Heart right ventricle (tissue), 16 donors: ENCODE data around the gene BBC3. TPM values are rescaled to one million over a fixed set of nuclear protein-coding genes. Genes with fewer than 3 reads are reported as not detected.

Experiments
- ATAC-seq, 8 donors: fragments of 200-7000 bp; cut with Tn5 transposase; one replicate each; pipeline ENCODE4 v1.9.1; 2020; ENCODE audit warnings: mild to moderate bottlenecking in 8 of 8, moderate library complexity in 8 of 8, moderate number of reproducible peaks in 1 of 8
- DNase-seq, 2 donors: peaks; one replicate each; pipeline ENCODE4 v3.0.0-alpha.2; 2020
- H3K27ac ChIP-seq, 10 donors: fragments of 200-600 bp; sonication (generic) in 2 of 10; one replicate each; pipeline versions ENCODE4 v1.5.0 to v1.8.0; 2020 to 2022; ENCODE audit warnings: mild to moderate bottlenecking in 3 of 10
- H3K27me3 ChIP-seq, 7 donors: fragments of 200-600 bp; one replicate each; pipeline ENCODE4 v1.8.0; 2021 to 2022; ENCODE audit warnings: mild to moderate bottlenecking in 2 of 7
- H3K36me3 ChIP-seq, 9 donors: fragments of 200-600 bp; sonication (generic) in 1 of 9; one replicate each; pipeline versions ENCODE4 v1.5.0 to v1.8.0; 2020 to 2022; ENCODE audit warnings: mild to moderate bottlenecking in 2 of 9
- H3K4me1 ChIP-seq, 9 donors: fragments of 200-600 bp; sonication (generic) in 1 of 9; one replicate each; pipeline versions ENCODE4 v1.5.0 to v1.8.0; 2020 to 2022; ENCODE audit warnings: mild to moderate bottlenecking in 4 of 9
- H3K4me3 ChIP-seq, 10 donors: fragments of 200-600 bp; sonication (generic) in 2 of 10; one replicate each; pipeline versions ENCODE4 v1.5.0 to v1.8.0; 2020 to 2022; ENCODE audit warnings: mild to moderate bottlenecking in 7 of 10, moderate library complexity in 2 of 10
- H3K9me3 ChIP-seq, 11 donors: fragments of 200-600 bp in 10 of 11; sonication (generic) in 2 of 11; one replicate each; pipeline versions ENCODE4 v1.5.0 to v1.8.0; 2013 to 2022; ENCODE audit warnings: mild to moderate bottlenecking in 2 of 11, control low read depth in 1 of 11, moderate library complexity in 1 of 11
- WGBS, 2 donors: extraction: QIAGEN DNeasy Blood & Tissue Kit; methylation state at CpG; one replicate each; pipeline ENCODE4 v1.1.7; 2013; ENCODE audit warnings: inconsistent platforms in 1 of 2; 5-methylcytosine and 5-hydroxymethylcytosine counted together
- intact Hi-C, 10 donors: fragments of 100-400 bp; cut with DNase I; formaldehyde crosslinking; loops; one replicate each; pipeline versions ENCODE4 v1.11.1 to v1.14.2; 2022
- polyA plus RNA-seq, 2 donors: library from polyadenylated mRNA; stranded (reverse); fragments of 200-250 nt; gene quantifications; one replicate each; pipeline ENCODE4 v1.2.3, GENCODE V29; 2013
- total RNA-seq, 10 donors: library from RNA; stranded (reverse); fragmentation: NEBNext Ultra II Directional in 3 of 10; extraction: Animal tissue kit (Norgen Biotek cat#: 25700) in 3 of 10; gene quantifications; one replicate each; pipeline versions ENCODE4 v1.2.1 to v1.2.4, GENCODE V29; 2021 to 2023
- TF ChIP-seq, protein P1 (sequence below), 9 donors: fragments of 200-600 bp; sonication (generic) in 2 of 9; IDR thresholded peaks; one replicate each; pipeline versions ENCODE4 v1.5.0 to v1.8.0; 2021 to 2022; ENCODE audit warnings: antibody characterized with exemption in 9 of 9, mild to moderate bottlenecking in 5 of 9, moderate library complexity in 1 of 9
- donor health status: Arrhythmogenic right ventricular cardiomyopathy.
- donor health status: ischemic (EF 13 %, LVEDD 7.1; RV severe dilation, severe dysfunction).
- donor health status: healthy with polysubstance abuse.
- donor health status: DM: no; HTN: yes; CAD: no.
- donor health status: DM: no; HTN: no; CAD: no.
- donor health status: ischemic (EF 25% LVEDD 6.9; RV normal size, moderate dysfunction).
- donor health status: ischemic (EF 25% LVEDD 5.7; RV mildly dilated, moderate dysfunction).
- donor health status: healthy.
- donor health status: DM: yes; HTN: yes; CAD: no.
- donor health status: Ischemic cardiomyopathy.
- donor health status: ischemic (EF 35%, LVEDD 5.7; RV mildly dilated, moderate dysfunction).
- donor health status: nonischemic (EF 11% LVEDD 7.7; RV severe dilation, severe dysfunction).
- donor health status: DM: yes; HTN: yes; CAD: no.
- donor health status: PGD.
- donor health status: ischemic (EF 29% LVEDD 5.4; RV normal size, mild dysfunction).
- donor health status: nonischemic (EF 23%, LVEDD 6.1; RV moderate dilation, normal function).

BBC3 gene
- total and polyA plus RNA-seq, 12 donors: 2.4 to 6.0 (median 3.6) TPM

DNA sequence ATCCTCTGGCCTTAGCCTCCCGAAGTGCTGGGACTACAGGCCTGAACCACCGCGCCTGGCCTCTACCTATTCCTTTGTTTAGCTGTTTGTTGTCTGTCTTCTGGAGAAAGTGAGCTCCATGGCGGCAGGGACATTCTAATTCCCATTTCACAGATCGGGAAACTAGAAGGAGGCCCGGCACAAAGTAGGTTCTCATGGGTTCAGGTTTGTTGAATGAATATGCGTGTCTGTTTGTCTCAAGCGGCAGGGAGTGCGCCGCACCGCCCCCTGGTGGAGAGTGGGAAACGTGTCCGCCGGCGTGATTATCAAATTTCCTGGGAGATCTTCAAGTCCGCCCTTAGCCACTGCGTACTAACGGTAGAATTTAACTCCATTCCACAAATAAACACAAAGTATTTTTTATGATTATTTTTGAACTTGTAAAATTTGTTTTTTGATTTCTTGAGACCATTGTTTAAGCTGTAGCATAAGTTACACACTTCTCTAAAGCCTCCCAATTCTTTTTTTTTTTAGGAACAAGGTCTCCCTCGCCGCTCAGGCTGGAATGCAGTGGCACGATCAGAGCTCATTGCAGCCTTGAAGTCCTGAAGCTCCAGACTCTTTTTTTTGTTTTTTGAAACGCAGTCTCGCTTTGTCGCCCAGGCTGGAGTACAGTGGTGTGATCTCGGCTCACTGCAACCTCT is 16.4 kb upstream of the BBC3 start:
- Histone ChIP-seq H3K9me3 (no peaks in the 10 kb centered on the region), H3K4me1 (peaks cover 3 to 31% (median 18%) of the 10 kb centered on the region in 9 donors), H3K4me3 (no peak overlapping the region), H3K27me3 (peaks cover 0 to 5% (median 0%) of the 10 kb centered on the region in 7 donors), H3K27ac (no peak overlapping the region), H3K36me3 (no peaks in the 10 kb centered on the region)
- TF ChIP-seq, protein P1, sequence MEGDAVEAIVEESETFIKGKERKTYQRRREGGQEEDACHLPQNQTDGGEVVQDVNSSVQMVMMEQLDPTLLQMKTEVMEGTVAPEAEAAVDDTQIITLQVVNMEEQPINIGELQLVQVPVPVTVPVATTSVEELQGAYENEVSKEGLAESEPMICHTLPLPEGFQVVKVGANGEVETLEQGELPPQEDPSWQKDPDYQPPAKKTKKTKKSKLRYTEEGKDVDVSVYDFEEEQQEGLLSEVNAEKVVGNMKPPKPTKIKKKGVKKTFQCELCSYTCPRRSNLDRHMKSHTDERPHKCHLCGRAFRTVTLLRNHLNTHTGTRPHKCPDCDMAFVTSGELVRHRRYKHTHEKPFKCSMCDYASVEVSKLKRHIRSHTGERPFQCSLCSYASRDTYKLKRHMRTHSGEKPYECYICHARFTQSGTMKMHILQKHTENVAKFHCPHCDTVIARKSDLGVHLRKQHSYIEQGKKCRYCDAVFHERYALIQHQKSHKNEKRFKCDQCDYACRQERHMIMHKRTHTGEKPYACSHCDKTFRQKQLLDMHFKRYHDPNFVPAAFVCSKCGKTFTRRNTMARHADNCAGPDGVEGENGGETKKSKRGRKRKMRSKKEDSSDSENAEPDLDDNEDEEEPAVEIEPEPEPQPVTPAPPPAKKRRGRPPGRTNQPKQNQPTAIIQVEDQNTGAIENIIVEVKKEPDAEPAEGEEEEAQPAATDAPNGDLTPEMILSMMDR (IDR thresholded peaks at IDR 0.05): peak; percentile 91 to 96 (median 93)
- peak; percentile 79 to 83 for DNase-seq
- intact Hi-C loops: loop anchor here in 5 of 10 donors (1.0 to 10.0 kb wide), 8 partner anchors 35 to 1600 kb away; no protein-coding TSS in a partner anchor
- ATAC-seq: peak in 1 of 8 donors; percentile 26
- 31% methylated on average over 25 of the region's 25 CpGs for WGBS, 2 donors

DNA sequence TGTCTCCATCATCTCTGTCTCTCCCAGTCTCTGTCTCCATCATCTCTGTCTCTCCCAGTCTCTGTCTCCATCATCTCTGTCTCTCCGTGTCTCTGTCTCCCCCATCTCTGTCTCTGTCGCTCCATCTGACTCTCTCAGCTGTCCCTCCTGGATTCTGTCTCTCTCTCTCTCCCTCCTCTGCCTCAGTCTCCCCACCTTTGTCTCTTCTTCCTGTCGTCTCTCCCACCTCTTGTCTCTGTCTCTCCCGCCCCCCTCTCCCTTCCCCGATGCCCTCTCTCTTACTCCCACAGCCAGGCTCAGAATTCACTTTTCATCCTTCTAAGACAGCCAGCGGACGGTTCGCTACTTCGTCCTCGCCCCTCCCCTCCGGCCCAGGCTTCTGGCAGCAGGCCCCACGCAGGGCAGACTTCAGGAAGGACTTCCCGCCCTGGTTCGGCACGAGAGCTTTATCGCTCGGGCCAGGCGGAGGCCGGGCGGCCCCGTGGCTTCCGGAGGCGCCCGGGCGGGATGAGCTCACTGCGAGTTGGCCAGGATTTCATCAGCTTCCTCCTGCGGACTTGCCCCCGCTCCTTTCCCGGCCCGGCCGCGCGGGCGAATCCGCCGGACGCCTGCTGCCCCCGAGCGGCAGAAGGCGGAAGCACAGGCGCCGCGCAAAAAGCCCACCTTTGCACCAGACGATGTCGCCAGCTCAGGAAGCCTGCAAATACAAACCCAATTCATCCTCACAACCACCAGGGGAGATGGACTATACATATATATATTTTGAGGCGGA is 13.0 kb upstream of the BBC3 start:
- H3K36me3 ChIP-seq: no peaks in the 10 kb centered on the region
- TF ChIP-seq, protein P1 (IDR thresholded peaks at IDR 0.05): peak; percentile 98 to 100 (median 99)
- ATAC-seq (peak; percentile 92 to 96 (median 94)), DNase-seq (peak; percentile 91 to 94)
- peaks cover 3 to 54% (median 39%) of the 10 kb centered on the region in 9 donors for H3K4me1 ChIP-seq
- H3K9me3 ChIP-seq: no peaks in the 10 kb centered on the region
- H3K4me3 ChIP-seq: peak overlapping the region in 8 of 10 donors; percentile 12 to 43 (median 34)
- H3K27me3 ChIP-seq: peaks cover 0 to 40% (median 0%) of the 10 kb centered on the region in 7 donors
- intact Hi-C loops: loop anchor here in 7 of 10 donors (1.0 to 10.0 kb wide), 9 partner anchors 15 to 95 kb away; no protein-coding TSS in a partner anchor
- 1 to 2% methylated on average over 46 of the region's 46 CpGs for WGBS, 2 donors
- peak overlapping the region in 8 of 10 donors; percentile 8 to 70 (median 50) for H3K27ac ChIP-seq

DNA sequence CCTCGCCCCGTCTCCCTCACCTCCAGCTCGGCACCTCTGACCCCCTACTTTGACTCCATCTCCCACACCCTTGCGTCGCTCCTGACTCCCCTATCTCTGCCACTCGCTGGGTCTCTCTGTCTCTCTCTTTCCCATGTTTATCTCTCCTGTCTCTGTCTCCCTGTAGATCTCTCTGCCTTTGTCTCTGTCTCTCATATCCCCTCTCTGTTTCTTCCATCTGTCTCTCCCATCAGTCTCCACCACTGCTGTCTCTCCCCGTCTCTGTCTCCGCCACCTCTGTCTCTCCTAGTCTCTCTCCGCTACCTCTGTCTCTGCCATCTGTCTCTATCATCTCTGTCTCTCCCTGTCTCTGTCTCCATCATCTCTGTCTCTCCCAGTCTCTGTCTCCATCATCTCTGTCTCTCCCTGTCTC is 12.4 kb upstream of the BBC3 start:
- H3K9me3 ChIP-seq: no peaks in the 10 kb centered on the region
- intact Hi-C loops: loop anchor here in 5 of 10 donors (1.0 to 10.0 kb wide), 5 partner anchors 15 to 49 kb away; no protein-coding TSS in a partner anchor
- ATAC-seq (peak in 1 of 8 donors; percentile 3), DNase-seq (no peak)
- TF ChIP-seq, protein P1 (IDR thresholded peaks at IDR 0.05): no peak
- H3K4me3 ChIP-seq: peak overlapping the region in 8 of 10 donors; percentile 6 to 43 (median 34)
- WGBS, 2 donors: 19 to 20% methylated on average over 7 to 9 of the region's 9 CpGs
- H3K36me3 ChIP-seq: no peaks in the 10 kb centered on the region
- H3K27me3 ChIP-seq: peaks cover 0 to 45% (median 0%) of the 10 kb centered on the region in 7 donors
- H3K27ac ChIP-seq: peak overlapping the region in 9 of 10 donors; percentile 14 to 70 (median 43)
- peaks cover 3 to 54% (median 40%) of the 10 kb centered on the region in 9 donors for H3K4me1 ChIP-seq
